Prostate gland (tissue), 2 donors: ENCODE measurements around the gene TGM1. TPM values are rescaled to one million over a fixed set of nuclear protein-coding genes. Genes with fewer than 3 reads are reported as not detected.

Experiments
- DNase-seq: peaks from one replicate; pipeline ENCODE4 v3.0.0-alpha.2; 2019; ENCODE audit warnings: low spot score
- H3K27ac ChIP-seq, 2 donors: fragments of 200-600 bp; sonication (generic); 2 replicates each; pipeline ENCODE4 v1.5.1; 2017 to 2019
- H3K27me3 ChIP-seq: fragments of 200-600 bp; sonication (generic); replicated peaks from 2 replicates; pipeline ENCODE4 v1.5.1; 2019; ENCODE audit not compliant: insufficient read depth
- H3K36me3 ChIP-seq, 2 donors: fragments of 200-600 bp; sonication (generic); 1 replicate in 1 of 2; 2 replicates in 1 of 2; pipeline versions ENCODE4 v1.5.1 to v1.8.1; 2017 to 2019
- H3K4me1 ChIP-seq: fragments of 200-600 bp; sonication (generic); replicated peaks from 2 replicates; pipeline ENCODE4 v1.5.1; 2019
- H3K4me3 ChIP-seq, 2 donors: fragments of 200-600 bp; sonication (generic); 2 replicates each; pipeline ENCODE4 v1.5.1; 2017 to 2019
- H3K9me3 ChIP-seq: fragments of 200-600 bp; sonication (generic); 2 replicates; pipeline ENCODE4 v1.5.1; 2017
- CTCF ChIP-seq, 4 experiments: fragments of 200-600 bp in 2 of 4; fragments of 450-650 bp in 2 of 4; sonication (generic) in 2 of 4; IDR thresholded peaks; 1 replicate in 3 of 4; 2 replicates in 1 of 4; pipeline ENCODE4 v1.5.1; 2016 to 2019; ENCODE audit warnings: antibody characterized with exemption in 4 of 4, mild to moderate bottlenecking in 2 of 4, moderate library complexity in 2 of 4
- POLR2A ChIP-seq: fragments of 450-650 bp; IDR thresholded peaks from one replicate; pipeline ENCODE4 v1.6.1; 2016; ENCODE audit warnings: antibody characterized with exemption, mild to moderate bottlenecking
- POLR2AphosphoS5 ChIP-seq: sonication (generic); formaldehyde crosslinking; IDR thresholded peaks from one replicate; pipeline ENCODE4 v1.6.1; 2017; ENCODE audit warnings: antibody characterized with exemption
- WGBS: methylation state at CpG from one replicate; pipeline ENCODE4 v1.1.5; 2018; 5-methylcytosine and 5-hydroxymethylcytosine counted together
- intact Hi-C: fragments of 100-400 bp; cut with DNase I; formaldehyde crosslinking; loops from one replicate; pipeline ENCODE4 v1.14.2; 2022
- total RNA-seq, 2 donors: library from RNA; depleted of rRNA; stranded (reverse); fragments of >200 nt; gene quantifications; one replicate each; pipeline ENCODE4 v1.1.0, GENCODE V29; 2016

TGM1 gene
- total RNA-seq, 2 donors from 2014 or later, result 6.6 to 11.4 TPM

GRCh38 chr14:24268225-24268624, 5.2 kb upstream of the TGM1 start:
- no peak for DNase-seq
- 83% methylated on average over 9 of the region's 9 CpGs for WGBS
- H3K27me3 ChIP-seq, result no peaks in the 10 kb centered on the region
- H3K9me3 ChIP-seq, result no peaks in the 10 kb centered on the region
- H3K4me1 ChIP-seq, result no peaks in the 10 kb centered on the region
- H3K36me3 ChIP-seq, result peaks cover 0 to 6% of the 10 kb centered on the region in 2 donors
- TF ChIP-seq POLR2A (no peak), CTCF (IDR thresholded peaks at IDR 0.05) (no peak), POLR2AphosphoS5 (no peak)
- no peak overlapping the region for H3K27ac ChIP-seq
- no peak overlapping the region for H3K4me3 ChIP-seq
- intact Hi-C loops, result no loop called here

DNA sequence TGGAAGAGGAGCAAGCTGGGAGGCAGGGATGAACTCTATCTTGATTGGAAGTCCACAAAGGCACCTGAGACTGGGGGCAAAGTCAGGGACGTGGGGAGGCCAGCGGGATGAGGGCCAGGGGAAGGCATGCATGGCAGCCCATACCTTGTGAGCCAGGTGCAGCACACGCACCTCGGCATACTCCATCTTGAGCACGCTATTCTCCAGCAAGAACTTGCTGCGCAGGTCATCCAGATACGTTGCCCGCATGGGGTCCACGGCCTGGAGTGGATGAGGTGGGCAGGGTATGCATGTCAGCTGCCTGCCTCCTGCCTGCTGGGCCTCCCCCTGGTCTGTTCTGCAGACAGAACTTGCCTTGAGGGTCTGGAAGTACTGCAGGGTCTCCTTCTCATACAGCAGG, 4.5 kb upstream of the TGM1 start:
- Histone ChIP-seq H3K36me3 (peaks cover 0 to 6% of the 10 kb centered on the region in 2 donors), H3K4me1 (no peaks in the 10 kb centered on the region), H3K27ac (no peak overlapping the region), H3K4me3 (no peak overlapping the region), H3K27me3 (no peaks in the 10 kb centered on the region), H3K9me3 (no peaks in the 10 kb centered on the region)
- 91% methylated on average over 9 of the region's 9 CpGs for WGBS
- no peak for DNase-seq
- TF ChIP-seq CTCF (IDR thresholded peaks at IDR 0.05) (no peak), POLR2AphosphoS5 (no peak), POLR2A (no peak)
- intact Hi-C loops, result no loop called here

DNA sequence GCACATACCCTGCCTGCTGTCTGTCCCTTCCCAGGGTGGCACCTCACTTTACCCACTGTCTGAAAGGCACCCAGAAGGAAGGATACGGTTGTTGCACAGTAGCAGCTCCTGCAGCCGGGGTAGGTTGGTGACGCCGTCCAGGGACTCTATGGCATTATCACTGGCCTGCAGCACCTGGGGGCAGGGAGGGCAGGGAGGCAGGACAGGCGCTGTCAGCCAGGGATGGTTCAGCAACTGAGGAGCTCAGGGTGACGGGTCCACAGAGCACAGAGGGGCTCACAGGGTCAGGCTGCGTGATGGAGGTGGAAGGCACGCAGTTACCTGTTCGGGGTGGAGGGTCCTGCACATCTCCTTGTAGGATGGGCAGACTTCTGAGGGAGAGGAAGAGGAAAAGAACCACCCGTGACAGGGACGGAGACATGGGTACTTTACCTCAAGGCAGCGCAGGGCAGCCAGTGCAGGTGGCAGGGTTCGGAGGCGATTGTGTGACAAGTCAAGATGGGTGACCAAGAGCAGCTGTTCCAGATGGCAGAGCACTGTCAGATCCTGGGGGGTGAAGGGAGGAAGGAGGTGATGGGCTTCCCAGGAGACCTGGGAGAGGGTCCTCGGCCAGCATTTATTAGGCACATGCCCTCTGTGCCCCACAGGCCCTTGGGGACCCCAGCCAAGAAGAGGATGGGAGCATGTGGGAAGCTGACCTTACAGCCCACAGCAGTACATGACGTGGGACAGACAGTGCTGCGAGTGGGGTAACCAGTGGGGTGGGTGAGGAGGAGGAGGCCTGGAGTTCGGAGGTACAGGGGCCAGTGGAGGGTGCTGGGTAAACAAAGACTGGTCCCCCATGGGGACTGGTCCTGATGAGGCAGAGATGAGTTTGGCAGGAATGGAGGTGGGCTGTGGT, 3.6 kb upstream of the TGM1 start:
- intact Hi-C loops, result no loop called here
- 91% methylated on average over 18 of the region's 18 CpGs for WGBS
- Histone ChIP-seq H3K9me3 (no peaks in the 10 kb centered on the region), H3K4me1 (no peaks in the 10 kb centered on the region), H3K27me3 (no peaks in the 10 kb centered on the region), H3K4me3 (no peak overlapping the region), H3K27ac (no peak overlapping the region), H3K36me3 (peaks cover 0 to 6% of the 10 kb centered on the region in 2 donors)
- no peak for DNase-seq
- no peak for TF ChIP-seq POLR2A
- TF ChIP-seq CTCF (IDR thresholded peaks at IDR 0.05), result no peak
- TF ChIP-seq POLR2AphosphoS5, result no peak

GRCh38 chr14:24264298-24264697, 1.3 kb upstream of the TGM1 start:
- H3K36me3 ChIP-seq, result peaks cover 0 to 6% of the 10 kb centered on the region in 2 donors
- H3K4me1 ChIP-seq, result no peaks in the 10 kb centered on the region
- WGBS, result 28% methylated on average over 6 of the region's 6 CpGs
- TF ChIP-seq CTCF (IDR thresholded peaks at IDR 0.05), result no peak
- no peak for TF ChIP-seq POLR2A
- no peak for TF ChIP-seq POLR2AphosphoS5
- H3K27me3 ChIP-seq, result no peaks in the 10 kb centered on the region
- intact Hi-C loops, result no loop called here
- no peak overlapping the region for H3K4me3 ChIP-seq
- no peak for DNase-seq
- no peaks in the 10 kb centered on the region for H3K9me3 ChIP-seq
- H3K27ac ChIP-seq, result peak overlapping the region in 1 of 2 donors; percentile 1

GRCh38 chr14:24263848-24264247, 871 bp upstream of the TGM1 start:
- no peak for TF ChIP-seq CTCF (IDR thresholded peaks at IDR 0.05)
- peak; percentile 5 for TF ChIP-seq POLR2AphosphoS5
- intact Hi-C loops, result no loop called here
- no peaks in the 10 kb centered on the region for H3K27me3 ChIP-seq
- no peaks in the 10 kb centered on the region for H3K9me3 ChIP-seq
- peak overlapping the region in 1 of 2 donors; percentile 1 for H3K27ac ChIP-seq
- H3K4me1 ChIP-seq, result no peaks in the 10 kb centered on the region
- WGBS, result 54% methylated on average over 6 of the region's 6 CpGs
- peaks cover 0 to 6% of the 10 kb centered on the region in 2 donors for H3K36me3 ChIP-seq
- no peak overlapping the region for H3K4me3 ChIP-seq
- DNase-seq, result no peak
